ENCODE results near the gene PHACTR1. TPM values are rescaled to one million over a fixed set of nuclear protein-coding genes. Genes with fewer than 3 reads are reported as not detected.

The PHACTR1 gene
- total RNA-seq, 1 donor from 2014 or later: 0.26 TPM

DNA sequence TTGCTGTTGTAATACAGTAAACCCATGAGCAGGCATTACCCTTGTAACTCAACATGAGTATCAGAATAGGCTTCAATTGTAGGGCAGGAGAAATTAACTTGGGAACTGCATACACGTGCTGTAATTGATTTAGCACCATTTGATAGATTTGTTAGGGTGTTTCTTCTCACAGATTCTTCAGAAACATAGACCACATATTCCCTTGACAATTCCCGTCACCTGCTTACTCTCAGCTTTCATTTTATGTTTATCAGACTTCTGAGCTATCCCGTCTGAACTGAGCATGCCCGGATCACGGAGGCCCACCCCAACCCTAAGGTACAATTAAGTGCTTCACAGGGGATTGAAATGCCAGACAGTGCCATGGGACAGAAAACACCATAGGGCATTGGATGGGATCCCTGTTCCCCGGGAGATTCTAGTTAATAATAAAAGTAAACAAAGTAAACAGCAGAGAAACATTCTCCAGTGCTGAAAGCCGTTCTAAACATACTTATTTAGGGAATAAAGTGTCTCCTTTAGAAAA, 179.7 kb downstream of the PHACTR1 start:
- intact Hi-C loops (cut with micrococcal nuclease): no loop called here
- no peaks in the 10 kb centered on the region for H3K4me1 Mint-ChIP-seq

DNA sequence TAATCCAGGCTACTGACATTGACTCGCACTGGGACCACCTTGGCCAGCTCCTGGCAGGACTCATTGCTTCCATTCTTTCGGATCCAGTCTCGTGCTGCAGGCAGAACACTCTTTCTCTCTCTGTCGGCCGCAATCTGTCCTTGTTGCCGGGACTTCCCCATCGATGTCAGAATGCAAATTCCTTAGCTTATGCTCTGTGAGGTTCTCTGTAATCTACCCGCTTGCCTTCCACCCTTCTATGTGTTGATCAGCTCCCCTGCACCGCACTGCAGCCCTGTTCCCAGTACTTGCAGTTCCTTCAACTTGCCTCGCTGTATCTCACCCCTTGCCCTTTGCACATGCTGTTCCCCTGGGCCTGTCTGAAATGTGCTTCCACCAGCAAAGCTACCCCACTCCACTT, 182.0 kb downstream of the PHACTR1 start:
- intact Hi-C loops (cut with micrococcal nuclease): no loop called here
- H3K36me3 Mint-ChIP-seq (ENCODE audit: low read depth): no peaks in the 10 kb centered on the region
- H3K9me3 Mint-ChIP-seq: no peaks in the 10 kb centered on the region
- no peak for DNase-seq
- peaks cover 12% of the 10 kb centered on the region for H3K27me3 Mint-ChIP-seq
- H3K4me3 Mint-ChIP-seq: no peak overlapping the region
- no peak overlapping the region for H3K27ac Mint-ChIP-seq
- no peaks in the 10 kb centered on the region for H3K4me1 Mint-ChIP-seq

More for the DNA sequence above, 179.7 kb downstream of the PHACTR1 start:
- DNase-seq: no peak
- Mint-ChIP-seq H3K9me3 (peaks cover 4% of the 10 kb centered on the region), H3K36me3 (ENCODE audit: low read depth) (no peaks in the 10 kb centered on the region), H3K27ac (no peak overlapping the region), H3K27me3 (peaks cover 11% of the 10 kb centered on the region), H3K4me3 (no peak overlapping the region)

DNA sequence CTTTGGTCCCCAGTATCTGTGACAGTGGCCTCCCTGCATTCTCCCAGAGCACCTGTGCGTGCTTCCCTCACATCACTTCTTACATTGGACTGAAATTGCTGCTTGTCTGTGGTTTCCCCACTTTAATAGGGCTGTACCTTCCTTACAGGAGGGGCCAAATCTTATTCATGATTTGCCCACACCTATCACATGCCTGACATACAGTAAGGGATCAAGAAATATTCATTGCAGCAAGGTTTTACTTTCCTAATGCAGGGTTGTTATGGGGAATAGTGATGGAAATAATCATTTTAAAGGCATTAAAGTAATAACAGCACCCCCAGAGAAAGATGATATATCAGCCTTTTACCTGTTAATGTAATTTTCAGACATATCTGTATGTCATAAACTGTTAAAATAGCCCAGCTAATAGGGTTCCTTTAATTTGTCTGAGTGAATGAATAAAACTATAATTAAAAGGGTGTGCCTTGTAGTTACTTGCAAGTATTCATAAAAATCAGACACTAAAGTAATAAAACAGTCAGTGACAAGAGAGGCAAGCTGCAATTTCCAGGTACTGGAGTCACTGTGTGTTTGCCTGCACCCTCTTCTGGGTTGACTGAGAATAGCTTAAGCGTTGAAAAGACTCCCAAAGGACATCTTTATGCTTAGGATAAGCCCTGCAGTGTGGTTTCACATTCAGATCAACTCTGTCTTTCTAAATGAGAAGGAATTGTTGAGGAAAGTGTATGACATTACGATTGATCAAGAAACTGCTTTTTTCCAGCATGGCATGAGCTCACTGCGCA, 182.7 kb downstream of the PHACTR1 start:
- intact Hi-C loops (cut with micrococcal nuclease): no loop called here
- no peak for DNase-seq
- peaks cover 12% of the 10 kb centered on the region for H3K27me3 Mint-ChIP-seq
- H3K36me3 Mint-ChIP-seq (ENCODE audit: low read depth): no peaks in the 10 kb centered on the region
- H3K27ac Mint-ChIP-seq: no peak overlapping the region
- no peaks in the 10 kb centered on the region for H3K4me1 Mint-ChIP-seq
- H3K9me3 Mint-ChIP-seq: no peaks in the 10 kb centered on the region
- no peak overlapping the region for H3K4me3 Mint-ChIP-seq

DNA sequence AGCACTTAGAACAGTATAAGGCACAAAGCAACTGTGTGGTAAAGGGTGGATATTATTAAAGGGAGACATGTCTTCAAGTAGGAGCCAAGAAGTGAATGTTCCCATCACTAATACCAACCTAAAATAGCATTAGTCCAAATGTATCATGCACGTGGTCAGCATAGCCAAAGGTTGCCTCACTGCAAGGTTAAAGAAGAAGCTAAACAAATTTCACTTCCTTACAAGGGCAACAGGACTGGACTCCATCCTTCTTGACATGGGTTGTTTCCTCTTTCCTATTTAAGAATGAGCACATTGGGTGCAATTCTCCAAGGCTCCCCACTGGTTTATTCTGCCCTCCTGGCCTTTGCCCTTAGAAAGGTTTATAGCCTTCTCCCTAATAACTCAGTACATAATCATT, 186.7 kb downstream of the PHACTR1 start:
- H3K27ac Mint-ChIP-seq: no peak overlapping the region
- no peaks in the 10 kb centered on the region for H3K9me3 Mint-ChIP-seq
- no peak overlapping the region for H3K4me3 Mint-ChIP-seq
- H3K27me3 Mint-ChIP-seq: peaks cover 10% of the 10 kb centered on the region
- no peaks in the 10 kb centered on the region for H3K4me1 Mint-ChIP-seq
- intact Hi-C loops (cut with micrococcal nuclease): no loop called here
- DNase-seq: no peak
- no peaks in the 10 kb centered on the region for H3K36me3 Mint-ChIP-seq (ENCODE audit: low read depth)

DNA sequence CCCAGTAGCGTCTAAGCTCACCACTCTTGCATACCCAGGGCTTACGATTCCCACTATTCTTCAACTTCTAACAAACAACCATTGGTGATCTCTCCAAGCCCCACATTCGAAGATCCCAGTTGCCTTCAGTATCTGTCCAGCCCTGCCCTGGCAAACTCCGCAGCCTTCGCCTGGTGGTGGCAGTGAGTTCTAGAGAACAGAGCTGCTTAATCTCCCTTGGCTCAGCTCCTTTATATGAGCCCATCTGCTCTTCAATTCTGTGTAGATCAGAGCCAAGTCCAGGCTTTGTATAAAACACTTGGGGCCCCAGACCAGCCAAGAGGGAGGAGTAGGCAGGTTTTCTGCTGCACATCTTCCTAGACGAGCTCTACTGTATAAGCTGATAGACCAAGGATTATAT, 193.3 kb downstream of the PHACTR1 start:
- Mint-ChIP-seq H3K27ac (no peak overlapping the region), H3K36me3 (ENCODE audit: low read depth) (no peaks in the 10 kb centered on the region), H3K9me3 (no peaks in the 10 kb centered on the region), H3K4me1 (no peaks in the 10 kb centered on the region), H3K4me3 (no peak overlapping the region), H3K27me3 (peaks cover 9% of the 10 kb centered on the region)
- intact Hi-C loops (cut with micrococcal nuclease): no loop called here
- no peak for DNase-seq

DNA sequence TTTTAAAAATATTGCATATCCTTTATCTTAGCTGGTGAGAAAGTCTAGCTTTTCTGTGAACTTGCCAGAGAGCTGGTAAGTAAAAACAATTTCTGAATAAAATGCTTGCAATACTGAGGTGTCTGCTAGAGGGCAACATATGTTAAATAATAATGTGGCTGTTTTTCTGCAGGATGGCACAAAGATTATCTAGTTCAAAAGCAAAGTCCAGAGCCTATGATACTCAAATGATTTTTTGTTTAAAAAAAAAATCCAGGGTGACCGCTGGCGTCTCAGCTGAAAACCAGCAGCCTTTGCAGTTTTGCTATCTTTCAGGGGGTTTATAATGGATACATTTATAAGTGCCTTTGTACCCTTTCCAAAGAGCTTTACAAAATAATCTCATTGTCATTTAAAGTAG, 194.9 kb downstream of the PHACTR1 start:
- Mint-ChIP-seq H3K27ac (no peak overlapping the region), H3K36me3 (ENCODE audit: low read depth) (no peaks in the 10 kb centered on the region), H3K9me3 (no peaks in the 10 kb centered on the region), H3K4me3 (no peak overlapping the region), H3K4me1 (no peaks in the 10 kb centered on the region), H3K27me3 (peaks cover 14% of the 10 kb centered on the region)
- DNase-seq: peak; percentile 60
- intact Hi-C loops (cut with micrococcal nuclease): no loop called here

DNA sequence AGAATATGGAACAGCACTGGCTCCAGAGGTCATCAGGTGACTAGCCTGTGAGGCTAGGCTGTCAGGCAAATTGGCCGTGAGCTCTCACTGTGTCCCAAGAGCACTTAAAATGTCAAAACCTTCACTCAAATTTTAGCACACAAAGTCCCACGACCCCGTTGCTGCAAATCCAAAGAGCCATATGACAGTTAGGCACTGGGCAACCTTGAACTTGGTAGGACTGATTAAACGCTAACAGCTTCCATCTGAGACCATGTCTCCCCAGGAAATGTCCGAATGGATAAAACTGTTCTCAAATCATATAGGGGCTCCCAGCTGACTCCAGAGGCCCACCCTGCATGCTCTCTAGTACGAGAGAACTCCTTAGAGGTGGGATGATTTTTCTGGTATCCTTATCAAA, 196.6 kb downstream of the PHACTR1 start:
- no peaks in the 10 kb centered on the region for H3K36me3 Mint-ChIP-seq (ENCODE audit: low read depth)
- DNase-seq: no peak
- no peaks in the 10 kb centered on the region for H3K4me1 Mint-ChIP-seq
- H3K4me3 Mint-ChIP-seq: no peak overlapping the region
- no peak overlapping the region for H3K27ac Mint-ChIP-seq
- H3K9me3 Mint-ChIP-seq: no peaks in the 10 kb centered on the region
- intact Hi-C loops (cut with micrococcal nuclease): no loop called here
- H3K27me3 Mint-ChIP-seq: peaks cover 10% of the 10 kb centered on the region

DNA sequence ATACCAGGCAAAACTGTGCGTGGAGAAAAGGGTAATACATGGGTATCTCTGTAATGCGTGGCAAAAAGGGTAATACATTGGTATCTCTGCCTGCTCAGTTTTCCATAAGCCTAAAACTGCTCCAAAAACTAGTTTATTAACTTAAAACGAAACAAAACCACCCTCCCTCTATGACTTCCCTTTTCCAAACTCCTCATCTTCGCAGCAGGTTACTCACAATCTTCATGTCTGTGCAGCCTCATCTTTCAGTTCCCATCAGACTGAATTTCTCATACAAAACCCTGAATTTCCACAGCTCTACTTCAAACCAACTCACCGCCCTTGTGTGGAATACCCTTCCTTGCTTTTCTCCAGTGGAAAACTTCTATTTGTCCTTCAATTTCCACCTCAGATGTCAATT, 199.4 kb downstream of the PHACTR1 start:
- no peaks in the 10 kb centered on the region for H3K4me1 Mint-ChIP-seq
- no peak overlapping the region for H3K27ac Mint-ChIP-seq
- H3K36me3 Mint-ChIP-seq (ENCODE audit: low read depth): no peaks in the 10 kb centered on the region
- no peak overlapping the region for H3K4me3 Mint-ChIP-seq
- peaks cover 12% of the 10 kb centered on the region for H3K27me3 Mint-ChIP-seq
- DNase-seq: no peak
- intact Hi-C loops (cut with micrococcal nuclease): no loop called here
- no peaks in the 10 kb centered on the region for H3K9me3 Mint-ChIP-seq

DNA sequence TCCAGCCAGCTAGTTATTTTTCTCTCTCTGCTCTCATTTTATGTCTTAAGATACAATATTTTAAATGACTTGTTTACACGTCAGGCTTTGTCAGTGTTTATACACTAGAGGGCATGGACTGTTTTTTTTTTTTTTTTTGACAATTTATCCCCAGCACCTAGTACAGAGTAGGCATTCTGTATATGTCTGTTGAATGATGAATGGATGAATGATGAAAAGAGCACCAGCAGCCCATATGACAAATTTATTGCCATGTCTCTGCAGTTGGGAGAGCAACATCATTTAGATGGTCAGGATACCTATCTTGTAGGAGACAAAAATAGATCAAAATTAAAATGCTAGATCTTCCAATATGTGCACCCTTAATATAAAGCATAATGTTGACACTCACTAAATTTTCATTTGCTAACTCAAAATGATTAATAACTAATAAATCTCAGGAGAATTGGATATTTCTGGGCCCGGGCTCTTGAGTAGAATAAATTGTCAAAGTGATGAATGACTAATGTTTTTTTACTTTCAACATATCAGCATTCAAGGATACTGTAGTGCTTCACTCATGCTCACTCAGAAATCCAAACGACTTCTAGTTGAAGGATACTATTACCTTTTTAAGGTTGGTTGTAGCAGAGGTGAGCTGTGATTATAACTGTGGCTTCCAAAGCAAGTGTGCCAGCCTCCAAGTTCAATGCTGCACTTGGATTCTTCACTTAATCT, 200.0 kb downstream of the PHACTR1 start:
- H3K27me3 Mint-ChIP-seq: peaks cover 15% of the 10 kb centered on the region
- H3K36me3 Mint-ChIP-seq (ENCODE audit: low read depth): no peaks in the 10 kb centered on the region
- intact Hi-C loops (cut with micrococcal nuclease): no loop called here
- H3K4me3 Mint-ChIP-seq: no peak overlapping the region
- H3K27ac Mint-ChIP-seq: no peak overlapping the region
- no peaks in the 10 kb centered on the region for H3K9me3 Mint-ChIP-seq
- DNase-seq: no peak
- no peaks in the 10 kb centered on the region for H3K4me1 Mint-ChIP-seq

DNA sequence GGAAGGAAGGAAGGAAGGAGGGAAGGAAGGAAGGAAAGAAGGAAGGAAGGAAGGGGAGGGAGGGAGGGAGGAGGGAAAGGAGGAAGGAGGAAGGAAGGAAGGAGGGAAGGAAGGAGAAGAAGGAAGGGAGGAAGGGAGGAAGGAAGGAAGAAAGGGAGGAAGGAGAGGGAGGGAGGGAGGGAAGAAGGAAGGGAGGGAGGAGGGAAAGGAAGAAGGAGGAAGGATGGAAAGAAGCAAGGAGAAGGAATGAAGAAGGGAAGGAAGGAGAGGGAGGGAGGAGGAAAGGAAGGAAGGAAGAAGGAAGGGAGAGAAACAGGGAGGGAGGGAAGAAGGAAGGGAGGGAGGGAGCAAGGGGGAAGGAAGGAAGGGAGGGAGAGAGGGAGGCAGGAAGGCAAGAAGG, 204.9 kb downstream of the PHACTR1 start:
- no peak overlapping the region for H3K27ac Mint-ChIP-seq
- no peaks in the 10 kb centered on the region for H3K36me3 Mint-ChIP-seq (ENCODE audit: low read depth)
- no peaks in the 10 kb centered on the region for H3K4me1 Mint-ChIP-seq
- no peak for DNase-seq
- peaks cover 27% of the 10 kb centered on the region for H3K27me3 Mint-ChIP-seq
- intact Hi-C loops (cut with micrococcal nuclease): no loop called here
- H3K4me3 Mint-ChIP-seq: no peak overlapping the region
- H3K9me3 Mint-ChIP-seq: no peaks in the 10 kb centered on the region

DNA sequence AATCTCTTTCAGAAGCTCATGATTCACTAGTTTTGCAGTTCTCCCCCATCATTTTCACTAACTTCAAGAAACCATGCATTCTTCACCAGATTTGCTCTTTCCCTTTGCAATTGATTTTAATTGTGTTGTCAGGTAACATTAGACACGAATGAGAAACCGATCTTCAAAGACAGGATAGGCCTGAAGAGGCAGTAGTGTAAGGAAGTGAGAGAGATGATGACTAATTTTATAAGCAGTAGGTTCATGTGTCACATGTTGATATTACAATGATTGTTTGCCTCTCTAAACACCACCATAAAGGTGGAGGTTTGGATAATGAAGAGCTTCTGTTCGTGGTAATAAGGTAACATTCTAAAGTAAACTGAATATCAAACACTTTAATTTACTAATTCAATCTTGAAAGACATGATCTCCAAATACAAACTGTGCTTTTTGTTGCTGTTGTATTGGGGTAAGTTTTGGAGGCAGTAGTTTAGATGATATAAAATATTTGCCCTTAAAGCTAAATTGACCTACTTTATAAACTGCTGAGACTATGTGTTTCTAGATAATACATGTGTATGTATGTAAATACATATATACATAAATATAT, 207.2 kb downstream of the PHACTR1 start:
- Mint-ChIP-seq H3K4me3 (no peak overlapping the region), H3K27ac (no peak overlapping the region), H3K27me3 (peaks cover 29% of the 10 kb centered on the region), H3K4me1 (no peaks in the 10 kb centered on the region), H3K9me3 (no peaks in the 10 kb centered on the region), H3K36me3 (ENCODE audit: low read depth) (no peaks in the 10 kb centered on the region)
- DNase-seq: no peak
- intact Hi-C loops (cut with micrococcal nuclease): no loop called here

DNA sequence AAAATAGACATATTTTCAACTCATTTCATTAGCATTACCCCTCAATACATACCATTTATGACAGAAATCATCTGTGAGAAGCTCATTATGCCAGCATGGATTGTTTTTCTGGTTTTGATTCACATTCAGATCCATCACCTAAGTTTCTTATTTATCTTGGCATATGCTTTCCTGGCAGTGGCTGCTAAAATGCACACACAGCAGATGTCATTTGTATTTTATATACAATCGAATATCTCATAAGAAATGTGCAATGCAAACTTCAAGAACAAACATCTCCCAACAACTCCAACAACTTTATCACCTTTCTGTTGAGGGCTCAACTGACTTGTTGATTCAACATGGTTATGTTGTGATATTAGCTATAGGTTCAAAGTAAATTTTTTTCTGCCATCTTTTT, 208.3 kb downstream of the PHACTR1 start:
- intact Hi-C loops (cut with micrococcal nuclease): no loop called here
- no peaks in the 10 kb centered on the region for H3K9me3 Mint-ChIP-seq
- no peaks in the 10 kb centered on the region for H3K4me1 Mint-ChIP-seq
- H3K4me3 Mint-ChIP-seq: no peak overlapping the region
- DNase-seq: no peak
- H3K27me3 Mint-ChIP-seq: peaks cover 29% of the 10 kb centered on the region
- H3K27ac Mint-ChIP-seq: no peak overlapping the region
- no peaks in the 10 kb centered on the region for H3K36me3 Mint-ChIP-seq (ENCODE audit: low read depth)

DNA sequence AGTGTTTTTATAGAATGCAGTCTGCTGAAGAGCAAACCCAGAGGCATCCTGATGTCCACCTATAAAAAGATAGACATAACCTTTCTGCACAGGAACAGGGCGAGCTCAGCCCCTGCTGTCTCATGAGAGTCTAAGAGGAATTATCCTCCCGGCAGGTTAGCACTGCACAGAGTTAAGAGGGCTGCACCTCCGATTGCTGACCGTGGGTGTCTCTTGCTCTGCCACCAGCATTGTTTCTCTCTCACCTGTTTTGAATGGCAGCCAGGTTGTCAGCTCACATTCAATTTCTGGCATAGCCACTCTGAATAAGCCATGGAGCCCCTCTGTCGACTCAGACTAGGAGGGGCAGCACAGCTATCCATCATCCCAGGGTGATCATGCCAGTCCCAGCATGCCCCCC, 211.2 kb downstream of the PHACTR1 start:
- no peak for DNase-seq
- Mint-ChIP-seq H3K27me3 (peaks cover 18% of the 10 kb centered on the region), H3K36me3 (ENCODE audit: low read depth) (no peaks in the 10 kb centered on the region)

DNA sequence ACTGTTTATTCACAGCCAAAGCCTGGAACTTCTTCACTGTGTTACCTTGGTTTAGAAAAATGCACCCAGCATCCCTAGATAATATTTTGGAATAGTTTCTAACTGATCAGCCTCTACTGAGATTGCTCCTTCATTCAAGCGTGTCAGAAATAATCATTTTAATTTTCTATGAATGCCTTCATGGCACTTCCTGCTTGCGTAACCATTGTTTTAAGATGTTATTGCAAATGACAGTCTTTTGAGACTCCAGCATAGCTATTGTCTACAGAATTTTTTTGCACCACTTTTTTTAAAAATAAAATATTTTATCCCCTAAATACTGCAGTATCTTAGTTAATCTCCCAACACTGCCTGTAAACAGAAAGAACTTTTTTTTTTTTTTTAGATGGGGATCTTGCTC, 213.1 kb downstream of the PHACTR1 start:
- Mint-ChIP-seq H3K4me1 (no peaks in the 10 kb centered on the region), H3K27me3 (peaks cover 13% of the 10 kb centered on the region), H3K36me3 (ENCODE audit: low read depth) (no peaks in the 10 kb centered on the region), H3K27ac (no peak overlapping the region), H3K4me3 (no peak overlapping the region), H3K9me3 (no peaks in the 10 kb centered on the region)
- intact Hi-C loops (cut with micrococcal nuclease): no loop called here
- DNase-seq: no peak

More for the DNA sequence above, 211.2 kb downstream of the PHACTR1 start:
- Mint-ChIP-seq H3K4me3 (no peak overlapping the region), H3K27ac (no peak overlapping the region), H3K9me3 (no peaks in the 10 kb centered on the region), H3K4me1 (no peaks in the 10 kb centered on the region)
- intact Hi-C loops (cut with micrococcal nuclease): no loop called here
